HG03457 (cell line): ENCODE data around the gene NFATC1.
"Not testable (repeated sequence)": the region's sequence is repeated elsewhere in the genome, so short reads cannot be mapped to it uniquely, and the experiment has no call there.

ENCODE experiments used
- ATAC-seq: cut with Tn5 transposase; IDR thresholded peaks from one replicate; pipeline ENCODE4 v1.9.1; 2021; ENCODE audit warnings: moderate number of reproducible peaks; ENCODE audit not compliant: unreplicated experiment

NFATC1 gene

DNA sequence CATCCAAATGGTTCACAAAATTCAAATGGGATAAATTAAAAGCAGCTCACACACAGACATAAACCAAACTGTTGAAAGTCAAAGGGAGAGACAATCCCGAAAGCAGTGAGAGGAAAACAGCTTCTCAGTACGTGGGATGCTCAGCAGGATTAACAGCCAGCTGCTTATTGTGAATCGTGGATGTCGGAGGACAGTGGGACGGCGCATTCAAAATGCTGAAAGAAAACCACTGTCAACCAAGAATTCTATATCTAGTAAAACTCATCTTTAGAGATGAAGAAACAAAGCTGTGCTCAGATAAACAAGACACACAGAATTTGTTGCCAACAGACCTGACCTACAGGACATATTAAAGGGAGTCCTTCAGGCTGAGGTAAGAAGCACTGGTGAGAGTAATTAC is 102.9 kb downstream of the NFATC1 start:
- ATAC-seq: no peak

- ATAC-seq: no peak
Measured at GRCh38 chr18:79501006-79501405, 105.3 kb downstream of the NFATC1 start.

- ATAC-seq: no peak
Measured at GRCh38 chr18:79502782-79503181, 107.1 kb downstream of the NFATC1 start.

- no peak for ATAC-seq
Measured at GRCh38 chr18:79503406-79503805, 107.7 kb downstream of the NFATC1 start.

- no peak for ATAC-seq
Measured at GRCh38 chr18:79504034-79504433, 108.3 kb downstream of the NFATC1 start.

- ATAC-seq: not testable (repeated sequence)
Measured at GRCh38 chr18:79504495-79504894, 108.8 kb downstream of the NFATC1 start.

- not testable (repeated sequence) for ATAC-seq
Measured at GRCh38 chr18:79505465-79505864, 109.7 kb downstream of the NFATC1 start.

DNA sequence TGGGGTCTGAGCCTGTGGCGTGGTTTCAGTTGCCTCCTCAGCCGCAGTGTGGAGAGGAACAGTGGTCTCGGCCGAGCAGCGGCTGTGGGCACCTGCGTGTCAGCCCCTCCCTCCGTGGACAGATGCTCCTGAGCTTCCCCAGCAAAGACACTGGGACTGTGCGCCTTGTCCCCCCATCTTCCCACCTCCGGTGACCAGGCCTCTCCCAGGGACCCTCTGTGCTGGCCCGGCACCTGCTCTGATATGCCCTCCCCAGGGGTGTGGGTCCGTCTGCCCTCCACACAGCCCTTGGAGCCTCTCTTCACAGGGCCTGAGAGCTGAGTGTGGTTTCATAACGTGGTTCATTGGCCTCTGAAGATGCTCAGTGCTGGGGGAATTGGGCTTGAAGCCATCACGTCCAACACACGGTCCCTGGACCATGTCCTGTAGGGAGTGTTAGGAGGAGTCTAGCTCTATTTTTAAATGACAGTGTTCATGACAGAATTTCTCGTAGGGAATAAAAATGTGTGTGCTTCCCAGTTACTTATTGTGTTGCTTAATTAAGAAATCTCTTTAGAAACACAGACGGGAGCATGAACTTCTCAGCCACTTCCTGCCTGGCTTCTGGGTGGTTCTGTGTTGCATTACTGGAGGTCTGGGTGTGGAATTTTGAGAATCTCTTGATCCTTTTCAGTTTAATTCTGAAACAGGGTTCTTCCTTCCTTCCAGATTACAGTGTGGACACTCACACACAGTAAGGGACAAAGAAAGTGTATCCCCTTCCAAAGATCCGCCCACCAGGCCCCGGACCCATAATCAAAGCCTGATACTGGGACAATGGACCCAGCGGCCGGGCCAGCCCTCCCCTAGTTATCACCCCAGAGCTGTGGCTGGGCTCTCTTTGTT is 110.7 kb downstream of the NFATC1 start:
- no peak for ATAC-seq

- no peak for ATAC-seq
Measured at GRCh38 chr18:79507076-79507545, 111.4 kb downstream of the NFATC1 start.

DNA sequence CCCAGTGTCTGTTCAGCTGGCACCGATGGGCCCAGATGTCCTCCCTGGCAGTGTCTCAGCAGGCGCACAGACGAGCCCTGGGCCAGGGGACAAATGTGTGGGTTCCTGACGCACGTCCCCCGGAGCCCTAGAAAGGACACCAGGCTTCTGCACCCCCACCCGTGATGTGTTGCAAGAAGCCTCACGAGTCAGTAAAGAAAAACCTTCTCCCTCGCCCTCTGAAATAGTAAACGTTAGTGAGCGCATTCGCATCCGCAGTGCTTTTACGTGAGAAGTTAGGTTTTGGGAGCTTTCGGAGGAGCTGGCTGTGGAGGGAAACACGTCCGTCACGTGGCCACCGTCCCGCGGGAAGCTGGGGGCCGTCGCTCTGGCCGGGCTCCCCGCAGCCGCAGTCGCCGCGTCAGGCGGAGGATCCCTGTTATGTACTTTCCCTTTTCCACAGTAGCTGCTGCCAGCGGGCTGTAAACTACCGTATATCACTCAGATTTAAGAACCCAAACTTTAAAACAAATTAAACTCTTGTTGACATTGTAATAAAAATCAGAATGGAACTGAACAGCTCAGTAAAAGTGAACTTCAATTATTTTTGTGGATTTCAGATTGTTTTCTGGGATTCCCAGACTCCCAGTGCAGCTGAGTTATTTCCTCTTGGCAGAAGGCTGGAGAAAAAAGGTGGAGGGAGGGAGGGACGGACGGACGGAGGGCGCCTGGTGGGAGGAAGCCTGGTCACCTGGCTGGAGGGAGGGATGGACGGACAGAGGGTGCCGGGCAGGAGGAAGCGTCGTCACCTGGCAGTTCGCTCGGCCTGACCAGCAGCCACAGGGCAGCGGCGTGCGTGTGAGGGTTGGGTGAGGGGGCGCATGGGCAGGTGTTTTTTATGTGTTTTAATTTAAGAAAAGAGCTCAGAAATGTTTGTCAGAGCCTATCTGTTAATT is 112.1 kb downstream of the NFATC1 start:
- no peak for ATAC-seq

GRCh38 chr18:79508565-79509535 is 113.1 kb downstream of the NFATC1 start:
- ATAC-seq: no peak

GRCh38 chr18:79509536-79509930 is 113.8 kb downstream of the NFATC1 start:
- no peak for ATAC-seq

GRCh38 chr18:79510046-79510685 is 114.4 kb downstream of the NFATC1 start:
- no peak for ATAC-seq

DNA sequence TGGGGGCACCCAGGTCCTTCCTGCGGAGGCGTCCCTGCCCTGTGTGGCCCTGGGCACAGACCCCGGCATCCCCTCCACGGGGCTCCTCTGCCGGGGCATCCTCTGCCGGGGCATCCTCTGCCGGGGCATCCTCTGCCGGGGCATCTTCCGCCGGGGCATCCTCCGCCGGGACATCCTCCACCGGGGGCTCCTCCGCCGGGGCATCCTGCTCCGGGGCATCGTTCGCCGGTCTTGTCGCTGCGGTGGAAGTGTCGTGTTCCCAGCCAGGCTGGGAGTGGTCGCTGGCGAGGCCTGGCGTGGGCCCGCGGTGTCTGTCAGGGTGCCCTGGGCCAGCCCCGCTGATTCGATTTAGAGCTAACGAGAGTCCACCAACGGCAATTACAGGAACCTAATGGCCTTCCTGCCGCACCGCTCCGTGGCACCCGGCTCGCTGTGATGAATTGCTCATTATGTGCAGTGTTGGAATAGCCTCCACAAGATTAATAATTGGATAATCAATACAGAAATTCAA is 115.1 kb downstream of the NFATC1 start:
- ATAC-seq: no peak

DNA sequence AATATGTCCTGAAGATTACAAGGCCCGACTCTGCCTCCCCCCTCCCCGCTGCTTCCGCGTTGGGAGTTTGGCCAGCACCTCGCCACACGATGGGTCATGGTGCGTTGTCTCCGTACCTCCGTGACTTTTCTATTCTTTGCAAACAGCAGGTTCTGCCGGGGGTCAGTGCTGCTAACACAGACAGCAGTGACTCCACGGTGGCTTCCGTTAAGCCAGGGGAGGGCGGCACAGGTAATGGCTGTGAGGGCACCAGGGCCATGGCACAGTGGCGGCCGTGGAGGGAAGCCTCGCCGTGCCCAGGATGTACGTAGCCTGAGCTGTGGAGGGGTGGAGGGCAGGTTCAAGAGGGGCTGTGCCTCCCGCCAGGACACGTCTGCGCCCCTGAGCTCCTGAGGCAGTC is 115.5 kb downstream of the NFATC1 start:
- no peak for ATAC-seq

GRCh38 chr18:79511671-79512301 is 116.1 kb downstream of the NFATC1 start:
- ATAC-seq: no peak

DNA sequence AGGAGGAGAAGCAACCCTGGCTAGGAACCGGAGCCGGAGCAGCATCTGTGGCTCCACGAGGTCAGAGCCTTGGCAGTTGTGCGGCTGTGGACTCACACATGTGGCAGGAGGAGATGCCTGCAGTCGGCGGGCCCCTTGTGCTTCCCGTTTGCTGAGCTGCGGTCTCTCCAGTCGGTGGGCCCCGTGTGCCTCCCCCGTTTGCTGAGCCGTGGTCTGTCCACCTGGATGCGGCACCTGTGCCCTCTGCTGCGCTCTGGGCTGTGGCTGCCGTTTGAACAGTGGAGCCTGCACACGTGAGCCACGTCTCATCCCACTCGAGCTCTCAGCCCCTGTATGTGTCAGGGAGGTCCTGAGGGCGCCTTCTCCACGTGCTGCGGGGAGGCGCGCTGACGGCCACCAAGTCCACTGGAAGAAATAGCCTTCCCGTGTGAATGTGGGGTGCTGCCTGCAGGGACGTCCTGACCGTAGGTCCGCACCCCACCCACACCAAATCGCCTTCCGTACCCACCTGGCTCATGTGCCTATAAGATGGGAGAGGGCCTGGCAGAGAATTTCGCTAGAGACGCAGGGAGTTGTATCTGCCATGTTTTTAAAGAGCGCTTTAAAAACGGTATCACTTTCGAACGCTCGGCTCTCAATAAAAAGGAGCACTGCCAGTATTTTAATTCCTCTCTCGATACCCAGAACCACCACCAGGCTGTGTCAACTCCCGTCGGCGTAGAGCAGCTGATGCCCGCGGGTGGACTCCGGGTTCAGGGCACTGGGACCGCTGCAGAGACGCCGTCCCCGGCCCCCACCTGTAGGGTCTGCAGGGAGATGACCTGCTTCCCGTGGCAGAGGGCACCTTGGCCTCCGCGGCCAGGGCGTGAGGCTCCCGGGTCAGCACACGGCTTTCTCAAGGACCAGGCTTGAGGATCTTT is 117.0 kb downstream of the NFATC1 start:
- ATAC-seq: no peak

GRCh38 chr18:79513381-79514081 is 117.8 kb downstream of the NFATC1 start:
- no peak for ATAC-seq
